ENCODE data around the gene PKD1L1. TPM values are rescaled to one million over a fixed set of nuclear protein-coding genes. Genes with fewer than 3 reads are reported as not detected.

Gene PKD1L1
- total RNA-seq, 1 experiment from 2014 or later = not detected

DNA sequence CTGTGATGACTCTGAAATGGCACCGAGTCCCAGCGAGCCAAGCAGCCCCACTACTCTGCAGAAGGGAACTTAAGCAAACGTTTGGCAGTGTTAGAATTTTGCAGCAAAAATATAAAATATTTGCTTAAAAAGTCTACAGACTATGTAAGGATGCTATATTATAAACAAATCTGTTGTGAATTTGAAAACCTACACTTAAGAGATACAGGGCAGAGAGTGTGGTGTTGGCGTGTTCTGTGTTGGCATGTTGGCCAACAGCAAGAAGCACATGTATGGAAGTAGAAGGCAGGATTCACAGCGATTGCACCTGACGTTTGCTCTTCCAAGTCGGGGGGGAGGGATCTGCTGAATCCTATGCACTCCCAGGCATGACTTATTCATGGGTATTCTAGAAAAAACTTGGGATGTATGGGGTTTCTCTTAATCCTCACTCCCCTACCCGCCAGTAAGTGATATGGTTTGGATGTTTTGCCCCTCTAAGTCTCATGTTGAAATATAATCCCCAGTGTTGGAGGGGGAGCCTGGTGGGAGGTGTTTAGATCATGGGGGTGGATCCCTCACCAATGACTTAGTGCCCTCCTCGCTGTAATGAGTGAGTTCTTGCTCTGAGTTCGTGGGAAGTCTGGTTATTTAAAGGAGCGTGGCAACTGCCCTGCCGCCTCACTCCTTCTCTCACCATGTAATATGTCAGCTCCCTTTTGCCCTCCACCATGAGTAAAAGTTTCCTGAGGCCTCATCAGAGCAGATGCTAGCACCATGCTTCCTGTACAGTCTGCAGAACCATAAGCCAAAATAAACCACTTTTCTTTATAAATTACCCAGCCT, 62.1 kb downstream of the PKD1L1 start:
- POLR2A ChIA-PET (ENCODE audit: low non-redundant PET) = no interaction called here
- DNase-seq (ENCODE audit: low spot score) = no peak
- Histone ChIP-seq H3K36me3 (ENCODE audit: insufficient read depth, low read length, poor library complexity, severe bottlenecking) (no peaks in the 10 kb centered on the region), H3K4me3 (ENCODE audit: low read depth, low read length, poor library complexity, severe bottlenecking) (no peak overlapping the region), H3K27ac (ENCODE audit: low read depth, low read length, poor library complexity, severe bottlenecking) (no peak overlapping the region), H3K4me1 (ENCODE audit: insufficient read depth, low read length, poor library complexity, severe bottlenecking) (no peaks in the 10 kb centered on the region), H3K27me3 (replicated peaks; ENCODE audit: insufficient read depth, low read depth, low read length, poor library complexity) (peaks cover 60% of the 10 kb centered on the region), H3K9me3 (ENCODE audit: low read depth, low read length, poor library complexity, severe bottlenecking) (no peaks in the 10 kb centered on the region)
- no peak for TF ChIP-seq EZH2 (IDR thresholded peaks at IDR 0.05; ENCODE audit: borderline replicate concordance, low read depth, low read length, poor library complexity, severe bottlenecking)
- TF ChIP-seq, protein P1, sequence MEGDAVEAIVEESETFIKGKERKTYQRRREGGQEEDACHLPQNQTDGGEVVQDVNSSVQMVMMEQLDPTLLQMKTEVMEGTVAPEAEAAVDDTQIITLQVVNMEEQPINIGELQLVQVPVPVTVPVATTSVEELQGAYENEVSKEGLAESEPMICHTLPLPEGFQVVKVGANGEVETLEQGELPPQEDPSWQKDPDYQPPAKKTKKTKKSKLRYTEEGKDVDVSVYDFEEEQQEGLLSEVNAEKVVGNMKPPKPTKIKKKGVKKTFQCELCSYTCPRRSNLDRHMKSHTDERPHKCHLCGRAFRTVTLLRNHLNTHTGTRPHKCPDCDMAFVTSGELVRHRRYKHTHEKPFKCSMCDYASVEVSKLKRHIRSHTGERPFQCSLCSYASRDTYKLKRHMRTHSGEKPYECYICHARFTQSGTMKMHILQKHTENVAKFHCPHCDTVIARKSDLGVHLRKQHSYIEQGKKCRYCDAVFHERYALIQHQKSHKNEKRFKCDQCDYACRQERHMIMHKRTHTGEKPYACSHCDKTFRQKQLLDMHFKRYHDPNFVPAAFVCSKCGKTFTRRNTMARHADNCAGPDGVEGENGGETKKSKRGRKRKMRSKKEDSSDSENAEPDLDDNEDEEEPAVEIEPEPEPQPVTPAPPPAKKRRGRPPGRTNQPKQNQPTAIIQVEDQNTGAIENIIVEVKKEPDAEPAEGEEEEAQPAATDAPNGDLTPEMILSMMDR (conservative IDR thresholded peaks at IDR 0.05; ENCODE audit: low read depth, low read length) = no peak
- BruUV-seq (replicated peaks) = no TSS peak
- intact Hi-C loops (cut with micrococcal nuclease; ENCODE audit: unreplicated experiment) = no loop called here
- CTCF ChIA-PET = no interaction called here

DNA sequence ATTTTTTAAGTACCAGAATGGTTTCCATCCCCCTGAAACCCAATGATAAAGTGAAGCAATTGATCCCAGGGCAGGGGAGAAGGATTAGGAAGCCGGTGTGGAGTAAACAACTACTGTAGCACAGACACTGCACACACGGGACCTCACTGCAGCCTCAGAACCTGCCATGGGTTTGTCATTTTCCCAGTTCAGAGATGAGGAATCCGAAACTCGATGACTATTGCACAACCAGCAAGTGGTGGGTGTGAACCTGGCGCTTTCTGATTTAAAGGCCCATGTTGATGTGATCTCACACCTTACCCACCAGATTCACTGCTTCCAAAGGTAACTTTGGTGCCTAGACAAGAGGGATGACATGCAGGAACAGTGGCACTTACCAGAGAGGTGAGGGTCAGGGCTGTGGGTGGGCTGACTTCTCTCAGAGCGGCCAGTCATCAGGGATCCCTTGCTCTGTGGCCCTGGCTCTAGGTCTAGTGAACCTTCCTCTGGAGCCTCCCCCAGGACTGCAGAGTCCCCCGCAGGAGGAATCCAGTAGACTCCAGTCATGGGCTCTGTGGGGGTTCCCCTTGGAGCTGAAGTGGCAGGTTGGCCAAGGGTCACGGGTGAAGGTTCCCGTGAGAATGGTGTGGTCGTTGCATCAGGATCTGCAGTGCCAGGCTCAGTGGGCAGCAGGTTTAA, 62.8 kb downstream of the PKD1L1 start:
- Histone ChIP-seq H3K4me3 (ENCODE audit: low read depth, low read length, poor library complexity, severe bottlenecking) (no peak overlapping the region), H3K9me3 (ENCODE audit: low read depth, low read length, poor library complexity, severe bottlenecking) (no peaks in the 10 kb centered on the region), H3K27me3 (replicated peaks; ENCODE audit: insufficient read depth, low read depth, low read length, poor library complexity) (peaks cover 68% of the 10 kb centered on the region), H3K36me3 (ENCODE audit: insufficient read depth, low read length, poor library complexity, severe bottlenecking) (no peaks in the 10 kb centered on the region), H3K27ac (ENCODE audit: low read depth, low read length, poor library complexity, severe bottlenecking) (no peak overlapping the region), H3K4me1 (ENCODE audit: insufficient read depth, low read length, poor library complexity, severe bottlenecking) (no peaks in the 10 kb centered on the region)
- no peak for DNase-seq (ENCODE audit: low spot score)
- POLR2A ChIA-PET (ENCODE audit: low non-redundant PET) = no interaction called here
- BruUV-seq (replicated peaks) = no TSS peak
- CTCF ChIA-PET = no interaction called here
- intact Hi-C loops (cut with micrococcal nuclease; ENCODE audit: unreplicated experiment) = no loop called here
- TF ChIP-seq, protein P1 (conservative IDR thresholded peaks at IDR 0.05; ENCODE audit: low read depth, low read length) = no peak
- TF ChIP-seq EZH2 (IDR thresholded peaks at IDR 0.05; ENCODE audit: borderline replicate concordance, low read depth, low read length, poor library complexity, severe bottlenecking) = no peak

DNA sequence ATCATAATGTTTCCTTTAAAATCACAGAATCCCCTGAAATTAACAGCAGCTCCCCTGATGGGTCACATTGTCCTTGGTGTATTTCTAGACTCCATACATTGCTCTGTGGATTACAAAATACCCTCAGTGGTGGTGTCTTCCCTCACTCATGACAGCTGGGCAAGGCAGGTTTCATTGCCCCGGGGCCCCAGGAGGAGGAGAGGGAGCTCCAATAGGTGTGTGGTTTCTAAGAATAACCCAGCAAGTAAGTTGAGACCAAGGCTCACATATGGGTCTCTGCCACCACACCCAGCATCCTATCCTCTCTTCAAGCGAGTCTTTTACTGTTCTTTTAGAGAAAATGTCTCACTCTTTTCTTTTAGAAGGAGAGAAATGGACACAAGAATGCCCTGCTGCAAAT, 63.6 kb downstream of the PKD1L1 start:
- no peak for DNase-seq (ENCODE audit: low spot score)
- POLR2A ChIA-PET (ENCODE audit: low non-redundant PET) = interaction anchor here (0.6 kb wide), 1 partner anchor 11 kb away, joined by 12 read pairs; no protein-coding TSS in a partner anchor
- no peak overlapping the region for H3K4me3 ChIP-seq (ENCODE audit: low read depth, low read length, poor library complexity, severe bottlenecking)
- TF ChIP-seq, protein P1 (conservative IDR thresholded peaks at IDR 0.05; ENCODE audit: low read depth, low read length) = no peak
- no peak for TF ChIP-seq EZH2 (IDR thresholded peaks at IDR 0.05; ENCODE audit: borderline replicate concordance, low read depth, low read length, poor library complexity, severe bottlenecking)
- no TSS peak for BruUV-seq (replicated peaks)
- CTCF ChIA-PET = no interaction called here
- H3K27me3 ChIP-seq (replicated peaks; ENCODE audit: insufficient read depth, low read depth, low read length, poor library complexity) = peaks cover 68% of the 10 kb centered on the region
- no peaks in the 10 kb centered on the region for H3K36me3 ChIP-seq (ENCODE audit: insufficient read depth, low read length, poor library complexity, severe bottlenecking)
- no peaks in the 10 kb centered on the region for H3K4me1 ChIP-seq (ENCODE audit: insufficient read depth, low read length, poor library complexity, severe bottlenecking)
- H3K27ac ChIP-seq (ENCODE audit: low read depth, low read length, poor library complexity, severe bottlenecking) = no peak overlapping the region
- intact Hi-C loops (cut with micrococcal nuclease; ENCODE audit: unreplicated experiment) = no loop called here
- H3K9me3 ChIP-seq (ENCODE audit: low read depth, low read length, poor library complexity, severe bottlenecking) = no peaks in the 10 kb centered on the region
